ENCODE data around the gene NCF2. TPM values are rescaled to one million over a fixed set of nuclear protein-coding genes. Genes with fewer than 3 reads are reported as not detected.

NCF2 gene
- total and polyA plus RNA-seq, 2 donors (not counting 1 experiment from before 2014, with no cell fraction given): 9.9 to 10.5 TPM

- Histone ChIP-seq H3K9ac (ENCODE audit: low read length) (no peak overlapping the region), H3K27ac (ENCODE audit: low read length in 2 of 2) (no peak overlapping the region), H3K79me2 (ENCODE audit: control insufficient read depth, insufficient read depth, low read length) (peaks cover 3% of the 10 kb centered on the region), H3K4me3 (ENCODE audit: control extremely low read depth in 1 of 5, extremely low read depth in 1 of 5, insufficient read depth in 1 of 5, low read depth in 2 of 5, low read length in 4 of 5) (no peak overlapping the region), H3K4me2 (replicated peaks; ENCODE audit: low read depth, low read length, poor library complexity, severe bottlenecking) (no peak overlapping the region), H3K4me1 (ENCODE audit: control insufficient read depth in 2 of 2, insufficient read depth in 2 of 2, low read length in 2 of 2) (peaks cover 4 to 5% of the 10 kb centered on the region in 2 donors), H4K20me1 (ENCODE audit: control insufficient read depth, insufficient read depth, low read length, poor library complexity, severe bottlenecking) (no peaks in the 10 kb centered on the region), H2AFZ (ENCODE audit: insufficient read depth, low read depth, low read length, poor library complexity, severe bottlenecking) (no peak overlapping the region), H3K36me3 (replicated peaks in 1 of 2; ENCODE audit: control extremely low read depth in 1 of 2, control insufficient read depth in 1 of 2, extremely low read depth in 1 of 2, insufficient read depth in 2 of 2, low read length in 1 of 2) (peaks cover 23 to 82% of the 10 kb centered on the region in 2 experiments), H3K27me3 (replicated peaks in 1 of 4; ENCODE audit: control extremely low read depth in 1 of 4, control insufficient read depth in 3 of 4, insufficient read depth in 4 of 4, low read length in 3 of 4) (no peaks in the 10 kb centered on the region), H3K9me3 (ENCODE audit: control extremely low read depth in 1 of 3, control insufficient read depth in 2 of 3, insufficient read depth in 1 of 3, low read length in 2 of 3) (no peaks in the 10 kb centered on the region)
- Mint-ChIP-seq H3K27me3 (no peaks in the 10 kb centered on the region), H3K4me1 (peaks cover 22% of the 10 kb centered on the region), H3K4me3 (no peak overlapping the region), H3K9me3 (ENCODE audit: insufficient read depth) (no peaks in the 10 kb centered on the region), H3K27ac (peak overlapping the region; percentile 38)
- no peak for ATAC-seq (ENCODE audit: low read depth)
- ChIA-PET POLR2A (no interaction called here), CTCF (interaction anchor here (0.7 to 1.4 kb wide), 5 partner anchors 9 to 81 kb away, joined by 3 to 5 read pairs (median 4); no protein-coding TSS in a partner anchor)
- TF ChIP-seq CTCF (IDR thresholded peaks at IDR 0.05): no peak
- TF ChIP-seq EZH2 (IDR thresholded peaks at IDR 0.05; ENCODE audit: borderline replicate concordance, insufficient read depth, low read depth, low read length, poor library complexity, severe bottlenecking): no peak
- 96% methylated on average over 3 of the region's 5 CpGs for WGBS (ENCODE audit: insufficient coverage)
- no peak for DNase-seq
- intact Hi-C loops (cut with micrococcal nuclease): no loop called here
Measured at GRCh38 chr1:183544598-183545297, 45.5 kb downstream of the NCF2 start.

- no peak overlapping the region for H3K27ac ChIP-seq (ENCODE audit: low read length in 2 of 2)
- Mint-ChIP-seq H3K4me3 (no peak overlapping the region), H3K4me1 (peaks cover 22% of the 10 kb centered on the region), H3K27ac (no peak overlapping the region), H3K9me3 (ENCODE audit: insufficient read depth) (no peaks in the 10 kb centered on the region), H3K27me3 (no peaks in the 10 kb centered on the region)
- no peak overlapping the region for H3K4me3 ChIP-seq (ENCODE audit: control extremely low read depth in 1 of 5, extremely low read depth in 1 of 5, insufficient read depth in 1 of 5, low read depth in 2 of 5, low read length in 4 of 5)
- no peaks in the 10 kb centered on the region for H3K9me3 ChIP-seq (ENCODE audit: control extremely low read depth in 1 of 3, control insufficient read depth in 2 of 3, insufficient read depth in 1 of 3, low read length in 2 of 3)
- no peaks in the 10 kb centered on the region for H3K27me3 ChIP-seq (replicated peaks in 1 of 4; ENCODE audit: control extremely low read depth in 1 of 4, control insufficient read depth in 3 of 4, insufficient read depth in 4 of 4, low read length in 3 of 4)
- ChIA-PET POLR2A (no interaction called here), CTCF (interaction anchor here (1.4 kb wide), 1 partner anchor 19 kb away, joined by 3 read pairs; no protein-coding TSS in a partner anchor)
- WGBS (ENCODE audit: insufficient coverage): no CpG with 5 or more reads among the region's 2 CpGs
- intact Hi-C loops (cut with micrococcal nuclease): loop anchor here (1.0 kb wide), 3 partner anchors 73 to 262 kb away; no protein-coding TSS in a partner anchor
- H3K9ac ChIP-seq (ENCODE audit: low read length): no peak overlapping the region
- H3K4me1 ChIP-seq (ENCODE audit: control insufficient read depth in 2 of 2, insufficient read depth in 2 of 2, low read length in 2 of 2): peaks cover 4 to 5% of the 10 kb centered on the region in 2 donors
- peaks cover 3% of the 10 kb centered on the region for H3K79me2 ChIP-seq (ENCODE audit: control insufficient read depth, insufficient read depth, low read length)
- no peaks in the 10 kb centered on the region for H4K20me1 ChIP-seq (ENCODE audit: control insufficient read depth, insufficient read depth, low read length, poor library complexity, severe bottlenecking)
- H3K4me2 ChIP-seq (replicated peaks; ENCODE audit: low read depth, low read length, poor library complexity, severe bottlenecking): no peak overlapping the region
- peak; percentile 63 for ATAC-seq (ENCODE audit: low read depth)
- peaks cover 18 to 80% of the 10 kb centered on the region in 2 experiments for H3K36me3 ChIP-seq (replicated peaks in 1 of 2; ENCODE audit: control extremely low read depth in 1 of 2, control insufficient read depth in 1 of 2, extremely low read depth in 1 of 2, insufficient read depth in 2 of 2, low read length in 1 of 2)
- TF ChIP-seq CTCF (IDR thresholded peaks at IDR 0.05) (peak; percentile 67), EZH2 (IDR thresholded peaks at IDR 0.05; ENCODE audit: borderline replicate concordance, insufficient read depth, low read depth, low read length, poor library complexity, severe bottlenecking) (no peak)
- DNase-seq: peak; percentile 59
- H2AFZ ChIP-seq (ENCODE audit: insufficient read depth, low read depth, low read length, poor library complexity, severe bottlenecking): no peak overlapping the region
Measured at GRCh38 chr1:183543619-183544204, 46.5 kb downstream of the NCF2 start.

Measured in B cell (primary cell).